Loucy (cell line): ENCODE data around the gene STX1A.

Experiments used
- CTCF ChIP-seq: fragments of 200-600 bp; sonication (generic); conservative IDR thresholded peaks from 2 replicates; pipeline ENCODE4 v1.5.1; 2014; ENCODE audit warnings: mild to moderate bottlenecking, antibody characterized with exemption, low read length
- EZH2phosphoT487 ChIP-seq: fragments of 200-600 bp; IDR thresholded peaks from 2 replicates; pipeline ENCODE4 v1.6.1; 2018; ENCODE audit warnings: antibody characterized with exemption, mild to moderate bottlenecking, moderate library complexity, borderline replicate concordance

- TF ChIP-seq CTCF (no peak), EZH2phosphoT487 (no peak)
Observed at GRCh38 chr7:73768641-73769480, 49.4 kb upstream of the STX1A start.
